RWPE1 (cell line): Measurements from ENCODE around the gene BLTP3B.
"Not testable (repeated sequence)": the region's sequence is repeated elsewhere in the genome, so short reads cannot be mapped to it uniquely, and the experiment has no call there.

Experiments
- CTCF ChIA-PET: fragments of 350-600 bp; sonication (Branson Sonifier 250); formaldehyde crosslinking; extraction: SDS; loops from one replicate; lab custom pipeline; 2021; lab: Yijun Ruan, JAX
- POLR2A ChIA-PET: fragments of 400-600 bp; formaldehyde crosslinking; extraction: SDS; loops from one replicate; lab custom pipeline; 2020; ENCODE audit warnings: antibody characterized with exemption; ENCODE audit not compliant: low non-redundant PET; lab: Yijun Ruan, JAX
- DNase-seq: peaks from one replicate; pipeline ENCODE4 v3.0.0; 2012; ENCODE audit warnings: low spot score
- H3K27ac ChIP-seq: fragments of 450-650 bp; 2 replicates; pipeline ENCODE4 v1.5.1; 2017
- TF ChIP-seq, protein P1 (sequence below): fragments of 450-650 bp; conservative IDR thresholded peaks from 2 replicates; pipeline ENCODE4 v1.5.1; 2017; ENCODE audit warnings: low read depth, mild to moderate bottlenecking

The BLTP3B gene

DNA sequence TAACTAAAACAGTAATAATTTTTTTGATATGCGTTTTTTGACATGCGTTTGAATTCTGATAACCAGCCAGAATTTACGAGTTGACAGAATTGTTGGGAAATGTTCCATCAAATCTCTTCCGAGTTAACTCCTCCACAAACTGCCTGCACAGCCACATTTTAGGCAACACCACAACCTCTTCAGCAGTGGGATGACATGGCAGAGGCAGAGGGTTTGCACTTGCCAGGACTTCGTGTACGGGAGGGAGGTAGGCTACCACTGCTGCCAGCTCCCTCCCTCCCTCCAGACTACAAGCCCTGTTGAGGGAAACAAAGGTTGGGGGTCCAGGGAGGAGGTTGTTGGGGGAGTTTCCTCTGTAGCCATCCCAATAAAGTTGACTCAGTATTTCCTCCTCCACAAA, 43.4 kb upstream of the BLTP3B start:
- TF ChIP-seq, protein P1, sequence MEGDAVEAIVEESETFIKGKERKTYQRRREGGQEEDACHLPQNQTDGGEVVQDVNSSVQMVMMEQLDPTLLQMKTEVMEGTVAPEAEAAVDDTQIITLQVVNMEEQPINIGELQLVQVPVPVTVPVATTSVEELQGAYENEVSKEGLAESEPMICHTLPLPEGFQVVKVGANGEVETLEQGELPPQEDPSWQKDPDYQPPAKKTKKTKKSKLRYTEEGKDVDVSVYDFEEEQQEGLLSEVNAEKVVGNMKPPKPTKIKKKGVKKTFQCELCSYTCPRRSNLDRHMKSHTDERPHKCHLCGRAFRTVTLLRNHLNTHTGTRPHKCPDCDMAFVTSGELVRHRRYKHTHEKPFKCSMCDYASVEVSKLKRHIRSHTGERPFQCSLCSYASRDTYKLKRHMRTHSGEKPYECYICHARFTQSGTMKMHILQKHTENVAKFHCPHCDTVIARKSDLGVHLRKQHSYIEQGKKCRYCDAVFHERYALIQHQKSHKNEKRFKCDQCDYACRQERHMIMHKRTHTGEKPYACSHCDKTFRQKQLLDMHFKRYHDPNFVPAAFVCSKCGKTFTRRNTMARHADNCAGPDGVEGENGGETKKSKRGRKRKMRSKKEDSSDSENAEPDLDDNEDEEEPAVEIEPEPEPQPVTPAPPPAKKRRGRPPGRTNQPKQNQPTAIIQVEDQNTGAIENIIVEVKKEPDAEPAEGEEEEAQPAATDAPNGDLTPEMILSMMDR = no peak
- POLR2A ChIA-PET = no interaction called here
- H3K27ac ChIP-seq = no peak overlapping the region
- no peak for DNase-seq
- CTCF ChIA-PET = no interaction called here

DNA sequence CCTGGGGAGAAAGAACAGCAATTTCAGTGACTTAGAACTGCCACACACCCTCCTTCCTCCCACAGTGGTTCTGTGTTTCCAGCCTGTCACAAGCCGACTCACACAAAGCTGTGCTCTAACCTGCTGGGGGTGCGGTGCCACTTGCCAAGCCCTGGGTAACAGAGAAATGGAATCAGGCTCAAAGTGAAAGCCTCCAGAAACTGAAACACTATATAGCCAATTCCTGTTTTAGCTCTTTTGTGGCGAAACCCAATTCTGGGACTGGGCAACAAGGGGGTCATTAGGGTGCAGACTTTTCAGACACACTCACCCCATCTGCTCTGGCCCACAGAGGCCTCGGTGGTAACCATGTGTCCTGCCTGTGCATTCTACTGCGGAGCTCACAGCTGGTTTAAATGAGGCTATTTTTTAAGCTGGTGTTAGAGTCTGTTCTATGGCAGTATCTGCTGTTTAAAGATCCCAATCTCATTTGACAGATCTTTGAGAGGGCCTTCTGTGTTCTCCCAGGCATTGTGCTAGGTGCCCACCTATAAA, 42.8 kb upstream of the BLTP3B start:
- no peak for DNase-seq
- TF ChIP-seq, protein P1 = no peak
- POLR2A ChIA-PET = no interaction called here
- CTCF ChIA-PET = no interaction called here
- no peak overlapping the region for H3K27ac ChIP-seq

GRCh38 chr12:100184549-100185145, 42.0 kb upstream of the BLTP3B start:
- no peak overlapping the region for H3K27ac ChIP-seq
- TF ChIP-seq, protein P1 = no peak
- no peak for DNase-seq
- ChIA-PET CTCF (no interaction called here), POLR2A (no interaction called here)

DNA sequence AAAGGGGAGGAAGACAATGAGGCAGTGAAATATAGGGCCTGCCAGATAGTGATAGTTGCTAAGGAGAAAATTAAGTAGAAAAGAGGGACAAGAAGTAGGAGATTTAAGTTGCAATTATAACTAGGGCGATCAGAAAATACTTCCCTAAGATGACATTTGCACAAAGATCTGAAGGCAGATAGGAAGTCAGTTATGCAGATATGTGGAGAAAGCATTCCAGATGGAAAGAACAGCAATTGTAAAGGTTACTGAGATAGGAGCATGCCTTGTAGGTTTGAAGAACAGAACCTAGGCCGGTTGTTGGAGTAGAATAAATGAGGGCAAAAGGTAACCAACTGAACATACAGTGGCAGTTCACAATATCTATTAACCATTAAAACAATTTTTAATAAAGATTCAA, 36.6 kb upstream of the BLTP3B start:
- TF ChIP-seq, protein P1 = no peak
- no peak for DNase-seq
- CTCF ChIA-PET = no interaction called here
- no peak overlapping the region for H3K27ac ChIP-seq
- POLR2A ChIA-PET = no interaction called here

GRCh38 chr12:100176493-100176892, 33.8 kb upstream of the BLTP3B start:
- H3K27ac ChIP-seq, DNase-seq, POLR2A ChIA-PET, CTCF ChIA-PET: not testable (repeated sequence)

GRCh38 chr12:100174495-100174894, 31.8 kb upstream of the BLTP3B start:
- no peak for DNase-seq
- POLR2A ChIA-PET = no interaction called here
- CTCF ChIA-PET = interaction anchor here (1.7 kb wide), 1 partner anchor 19 kb away, joined by 10 read pairs; no protein-coding TSS in a partner anchor
- no peak overlapping the region for H3K27ac ChIP-seq
- TF ChIP-seq, protein P1 = no peak

DNA sequence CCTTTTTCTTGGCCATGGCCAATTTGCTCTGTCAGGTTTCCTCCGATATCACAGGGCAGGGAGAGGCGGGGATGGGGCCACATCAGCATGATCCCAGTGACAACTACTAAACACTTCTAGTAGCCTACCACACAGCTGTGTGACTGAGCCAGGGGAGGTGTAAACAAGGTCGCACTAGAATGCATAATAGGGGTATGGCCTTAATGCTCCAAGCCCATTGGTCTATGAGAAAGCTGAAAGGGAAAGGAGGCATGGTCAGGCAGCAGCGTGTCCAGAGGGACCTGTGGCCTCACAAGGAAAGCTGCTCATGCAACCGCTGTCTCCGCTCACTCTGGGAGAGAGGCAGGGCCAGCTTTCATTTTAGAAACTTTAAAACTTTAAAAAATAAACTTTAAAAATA, 30.4 kb upstream of the BLTP3B start:
- CTCF ChIA-PET = interaction anchor here (1.7 kb wide), 1 partner anchor 18 kb away, joined by 10 read pairs; no protein-coding TSS in a partner anchor
- POLR2A ChIA-PET = no interaction called here
- no peak overlapping the region for H3K27ac ChIP-seq
- DNase-seq = no peak
- TF ChIP-seq, protein P1 = no peak
